Skeletal muscle cell (primary cell): Measurements from ENCODE around the gene BRF1.

Experiments
- DNase-seq: peaks from one replicate; pipeline ENCODE4 v3.0.0-alpha.2; 2010; ENCODE audit warnings: low read depth
- H3K4me3 ChIP-seq: 2 replicates; pipeline ENCODE4 v1.5.1; 2011; ENCODE audit warnings: low read depth, mild to moderate bottlenecking, control low read depth, low read length, moderate library complexity

BRF1 gene

DNA sequence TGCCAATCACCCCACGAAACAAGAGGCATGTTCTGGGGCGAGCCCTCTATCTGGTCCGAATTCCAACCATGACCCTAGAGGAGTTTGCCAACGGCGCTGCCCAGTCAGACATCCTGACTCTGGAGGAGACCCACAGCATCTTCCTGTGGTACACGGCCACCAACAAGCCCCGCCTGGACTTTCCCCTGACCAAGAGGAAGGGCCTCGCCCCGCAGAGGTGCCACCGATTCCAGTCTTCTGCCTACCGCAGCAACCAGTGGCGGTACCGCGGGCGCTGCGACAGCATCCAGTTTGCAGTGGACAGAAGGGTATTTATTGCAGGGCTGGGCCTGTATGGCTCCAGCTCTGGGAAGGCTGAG is 50.8 kb downstream of the BRF1 start:
- no peak for DNase-seq
- no peak overlapping the region for H3K4me3 ChIP-seq

DNA sequence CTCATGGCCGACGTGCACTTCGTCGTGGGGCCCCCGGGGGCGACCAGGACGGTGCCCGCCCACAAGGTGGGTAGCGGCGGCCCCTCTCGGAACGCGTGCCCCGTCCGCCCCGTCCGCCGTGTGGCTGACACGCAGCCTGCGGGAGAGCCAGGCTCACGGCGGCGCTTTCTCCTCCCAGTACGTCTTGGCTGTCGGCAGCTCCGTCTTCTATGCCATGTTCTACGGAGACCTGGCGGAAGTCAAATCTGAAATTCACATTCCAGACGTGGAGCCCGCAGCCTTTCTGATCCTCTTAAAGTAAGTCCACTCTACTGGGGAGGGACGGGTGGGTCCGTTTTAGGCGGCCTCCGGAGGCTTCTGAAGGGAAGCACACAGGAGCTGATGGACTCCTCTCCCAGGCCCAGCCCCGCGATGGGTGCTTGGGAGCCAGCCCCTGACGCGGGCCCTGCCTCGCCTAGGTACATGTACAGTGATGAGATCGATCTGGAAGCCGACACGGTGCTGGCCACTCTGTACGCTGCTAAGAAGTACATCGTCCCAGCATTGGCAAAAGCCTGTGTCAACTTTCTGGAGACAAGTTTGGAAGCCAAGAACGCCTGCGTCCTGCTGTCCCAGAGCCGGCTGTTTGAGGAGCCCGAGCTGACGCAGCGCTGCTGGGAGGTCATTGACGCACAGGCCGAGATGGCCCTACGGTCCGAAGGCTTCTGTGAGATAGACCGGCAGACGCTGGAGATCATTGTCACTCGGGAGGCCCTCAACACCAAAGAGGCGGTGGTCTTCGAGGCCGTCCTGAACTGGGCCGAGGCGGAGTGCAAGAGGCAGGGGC is 51.4 kb downstream of the BRF1 start:
- no peak for DNase-seq
- H3K4me3 ChIP-seq: peak overlapping the region; percentile 54

DNA sequence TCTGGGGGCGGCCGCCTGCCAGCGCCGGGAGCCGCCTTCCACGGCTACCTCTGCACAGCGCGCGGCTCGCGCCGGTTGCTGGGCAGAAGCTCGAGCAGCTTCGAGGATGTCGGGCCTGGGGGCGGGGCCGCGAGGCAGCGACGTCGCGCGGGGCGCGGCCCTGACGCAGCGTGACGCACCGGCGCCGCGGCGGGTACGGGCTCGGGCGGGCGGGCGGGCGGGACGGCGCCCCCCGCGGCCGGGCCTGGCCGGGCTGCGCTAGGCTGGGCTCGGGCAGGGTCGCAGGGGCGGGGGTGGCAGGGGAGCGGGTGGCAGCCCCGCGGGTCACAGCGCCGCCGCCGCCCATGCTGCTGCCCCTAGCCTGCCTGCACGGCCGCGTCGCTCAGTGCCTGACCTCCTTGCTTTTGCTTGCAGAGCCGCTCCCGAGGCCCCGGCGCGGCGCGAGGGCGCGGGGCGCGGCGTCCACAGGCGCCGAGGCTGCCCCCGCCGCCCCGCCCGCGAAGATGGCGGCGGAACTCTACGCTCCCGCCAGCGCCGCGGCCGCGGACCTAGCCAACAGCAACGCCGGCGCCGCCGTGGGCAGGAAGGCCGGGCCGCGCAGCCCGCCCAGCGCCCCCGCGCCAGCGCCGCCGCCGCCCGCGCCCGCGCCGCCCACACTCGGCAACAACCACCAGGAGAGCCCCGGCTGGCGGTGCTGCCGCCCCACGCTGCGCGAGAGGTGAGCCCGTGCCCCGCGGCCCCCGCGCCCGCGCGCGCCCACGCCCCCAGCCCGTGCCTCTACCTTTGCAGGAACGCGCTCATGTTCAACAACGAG is 52.2 kb downstream of the BRF1 start, which contains the start of gene BTBD6:
TSS of gene BTBD6 (plus strand) at position 166 of the 814 bp plus-strand sequence. CDS start at position 345, 179 bp downstream.
- peak within 1 kb of the TSS; percentile 54 for H3K4me3 ChIP-seq
- DNase-seq: peak; percentile 50

DNA sequence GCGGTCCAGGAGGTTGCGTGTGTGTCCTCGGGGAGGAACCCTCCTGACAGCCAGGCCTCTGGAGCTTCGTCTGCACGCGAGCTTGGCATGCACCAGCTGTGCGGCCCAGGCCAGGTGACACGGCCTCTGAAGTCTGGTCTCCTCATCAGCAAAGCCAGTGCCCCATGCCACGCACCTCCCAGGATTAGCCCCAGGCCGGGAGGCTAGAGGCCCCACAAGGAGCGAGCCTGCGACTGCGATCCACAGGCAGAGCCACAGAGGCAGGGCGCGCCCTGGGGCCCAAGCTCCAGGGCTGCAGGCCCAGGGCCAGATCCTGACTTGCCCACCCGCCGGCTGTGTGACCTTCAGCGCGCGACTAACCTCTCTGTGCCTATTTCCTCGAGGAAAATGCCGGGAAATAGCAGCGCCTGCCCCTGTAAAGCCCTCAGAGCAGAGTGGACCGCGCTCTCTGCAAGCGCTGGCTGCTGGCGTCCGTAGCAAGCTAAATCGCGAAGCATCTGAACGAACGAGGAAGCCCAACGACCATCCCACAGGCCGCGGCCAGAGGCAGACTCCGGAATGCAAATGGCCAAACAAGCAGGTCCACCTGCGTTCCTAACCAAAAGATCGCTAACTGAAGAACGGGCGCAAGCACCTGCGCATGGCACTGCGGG is 53.0 kb downstream of the BRF1 start:
- DNase-seq: no peak

DNA sequence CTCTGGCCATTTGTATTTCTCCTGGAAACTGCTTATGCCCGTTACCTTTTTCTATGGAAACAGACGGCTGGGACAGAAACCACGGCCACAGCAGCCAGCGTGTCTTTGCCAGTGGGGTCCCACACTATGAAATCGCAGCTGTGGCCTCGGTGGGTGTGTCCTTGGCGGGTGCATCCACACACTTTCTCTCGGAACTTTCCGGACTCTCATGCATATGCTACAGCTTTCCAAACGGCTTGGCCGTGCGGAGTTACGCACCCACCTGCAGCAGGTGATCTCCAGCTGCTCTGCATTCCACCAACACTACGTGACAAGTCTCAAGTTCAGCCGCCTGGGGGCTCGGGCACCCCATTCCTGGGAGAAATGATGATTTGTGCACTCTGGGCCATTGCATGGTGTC is 53.8 kb downstream of the BRF1 start:
- no peak overlapping the region for H3K4me3 ChIP-seq

More for the DNA sequence above, 53.0 kb downstream of the BRF1 start:
- peak overlapping the region; percentile 53 for H3K4me3 ChIP-seq

DNA sequence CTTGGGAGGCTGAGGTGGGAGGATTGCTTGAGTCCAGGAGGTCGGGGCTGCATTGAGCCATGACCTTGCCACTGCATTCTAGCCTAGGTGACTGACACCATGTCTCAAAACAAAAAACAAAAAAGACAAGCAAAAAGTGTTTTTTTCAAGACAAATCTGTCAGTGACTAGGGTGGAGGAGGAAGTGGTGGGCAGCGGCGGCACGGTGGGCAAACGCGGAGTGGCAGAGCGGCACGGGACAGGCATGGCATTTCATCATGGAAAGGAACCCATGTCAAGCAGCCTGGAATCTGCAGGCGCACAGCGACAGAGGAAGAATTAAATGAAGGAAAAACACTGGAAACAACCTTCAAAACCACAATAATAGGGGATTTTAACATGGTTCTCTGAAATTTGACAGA is 56.5 kb downstream of the BRF1 start:
- no peak for DNase-seq
- H3K4me3 ChIP-seq: no peak overlapping the region

More for the DNA sequence above, 53.8 kb downstream of the BRF1 start:
- DNase-seq: no peak

DNA sequence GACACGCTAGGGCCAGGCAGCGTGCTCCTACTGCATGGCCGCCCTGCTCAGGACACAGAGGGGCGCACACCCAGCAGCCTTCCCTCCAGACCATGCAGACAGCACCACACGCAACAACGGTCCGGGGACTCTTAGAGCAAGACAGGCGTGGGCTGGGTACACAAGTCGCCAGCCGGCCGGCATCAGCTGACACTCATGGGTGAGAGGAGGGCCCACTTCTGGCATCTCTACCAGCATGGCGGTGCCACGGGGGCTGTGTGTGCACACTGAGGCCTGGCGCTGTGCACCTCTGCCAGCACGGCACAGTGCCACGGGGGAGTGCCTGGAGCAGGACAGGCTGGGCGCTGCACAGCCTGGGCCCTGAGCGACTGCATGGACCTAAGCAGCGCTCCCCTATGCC is 59.2 kb downstream of the BRF1 start:
- no peak for DNase-seq
- H3K4me3 ChIP-seq: no peak overlapping the region

DNA sequence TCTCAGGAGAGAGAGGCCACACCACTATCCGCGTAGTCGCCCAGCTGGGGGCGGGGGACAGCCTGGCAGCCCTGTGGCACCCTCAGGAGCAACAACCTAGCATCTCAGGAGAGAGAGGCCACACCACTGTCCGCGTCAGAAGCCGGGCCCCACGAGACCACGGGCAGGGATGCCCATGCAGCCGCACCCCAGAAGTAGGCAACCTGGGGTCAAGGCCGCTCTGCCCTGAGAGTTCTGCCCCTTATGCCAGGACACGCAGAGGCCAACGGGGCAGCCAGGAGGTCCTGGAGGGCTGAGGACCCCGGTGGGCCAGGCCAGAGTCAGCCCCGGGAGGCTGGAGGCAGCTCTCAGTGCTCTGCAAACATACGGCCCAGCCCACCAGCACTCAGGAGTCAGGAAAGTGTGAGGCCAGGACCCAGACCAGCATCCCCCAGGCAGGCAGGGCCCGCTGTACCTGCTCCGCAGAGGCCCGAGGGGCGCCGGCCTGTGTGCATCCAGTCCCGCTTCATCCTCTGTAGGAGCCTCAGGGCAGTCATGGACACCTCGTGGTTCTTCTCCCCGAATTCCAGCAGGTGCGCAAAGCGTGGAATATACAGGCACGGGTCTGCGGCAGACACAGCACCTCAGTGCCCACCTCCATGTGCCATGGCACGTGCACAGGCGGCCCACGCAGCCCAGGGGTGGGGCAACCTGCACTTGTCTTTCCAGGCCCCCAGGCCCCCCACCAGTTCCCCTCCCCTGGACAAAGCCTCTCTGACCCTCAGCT is 59.8 kb downstream of the BRF1 start:
- H3K4me3 ChIP-seq: no peak overlapping the region
- no peak for DNase-seq

DNA sequence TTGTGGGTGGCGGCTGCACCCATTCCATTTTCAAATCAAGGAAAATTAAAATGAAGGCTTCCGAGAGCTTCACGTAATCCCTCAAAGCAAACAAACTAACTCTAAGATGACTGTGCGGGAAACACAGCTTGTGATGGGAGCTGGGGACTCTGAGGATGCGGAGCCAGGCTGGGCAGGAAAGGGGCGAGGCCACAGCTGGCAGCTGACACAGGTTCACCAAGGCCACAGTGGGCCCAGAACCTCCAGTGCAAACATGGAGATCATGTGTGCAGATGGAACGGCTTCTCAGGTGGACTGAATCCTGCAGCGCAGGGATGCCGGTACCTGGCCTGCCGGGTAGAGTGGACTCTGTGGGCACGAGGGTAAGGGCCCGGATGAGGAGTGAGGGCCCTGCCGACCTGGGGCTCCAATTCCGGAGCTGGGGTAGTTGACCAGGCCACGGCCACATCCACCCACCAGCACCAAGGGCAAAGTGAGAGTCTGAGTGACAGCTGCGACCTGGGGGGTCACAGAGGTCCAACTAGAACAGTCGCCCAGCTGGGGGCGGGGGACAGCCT is 71.6 kb downstream of the BRF1 start:
- H3K4me3 ChIP-seq: no peak overlapping the region
- no peak for DNase-seq

DNA sequence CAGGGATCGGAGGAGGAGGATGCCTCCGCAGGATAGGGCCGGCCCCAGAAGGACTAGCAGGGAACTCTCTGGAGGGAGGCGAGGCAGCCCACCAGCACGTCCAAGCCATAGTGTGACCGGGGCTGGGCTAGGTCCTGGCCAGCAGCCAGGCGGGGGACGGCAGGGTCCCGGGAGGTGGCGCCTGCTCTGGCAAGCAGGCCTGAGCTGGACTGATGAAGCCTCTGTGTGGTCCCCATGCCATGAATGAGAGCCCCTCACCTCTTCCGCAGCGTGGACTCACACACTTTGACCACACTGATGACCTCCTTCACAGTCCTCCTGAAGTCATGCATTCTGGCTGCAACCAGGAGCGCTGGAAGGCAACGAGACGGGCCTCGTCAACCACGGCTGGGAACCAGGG is 72.2 kb downstream of the BRF1 start:
- no peak for DNase-seq
- H3K4me3 ChIP-seq: no peak overlapping the region

DNA sequence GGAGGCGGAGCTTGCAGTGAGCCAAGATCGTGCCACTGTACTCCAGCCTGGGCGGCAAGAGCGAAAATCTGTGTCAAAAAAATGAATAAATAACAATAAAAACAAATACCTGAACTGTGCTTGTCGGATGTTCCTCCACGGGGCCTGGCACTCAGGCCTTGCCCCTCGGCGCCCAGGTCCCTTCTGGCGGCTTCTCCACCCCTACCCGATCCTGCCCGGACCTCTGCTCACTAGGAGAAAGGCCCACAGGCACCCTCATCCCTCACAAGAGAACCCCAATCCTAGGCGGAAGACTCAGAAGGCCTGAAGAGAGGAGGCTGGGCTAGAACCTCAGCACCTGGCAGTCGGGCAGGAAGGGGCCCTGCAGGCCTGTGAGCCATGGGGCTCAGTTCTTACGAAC is 73.5 kb downstream of the BRF1 start:
- no peak for DNase-seq
- no peak overlapping the region for H3K4me3 ChIP-seq

DNA sequence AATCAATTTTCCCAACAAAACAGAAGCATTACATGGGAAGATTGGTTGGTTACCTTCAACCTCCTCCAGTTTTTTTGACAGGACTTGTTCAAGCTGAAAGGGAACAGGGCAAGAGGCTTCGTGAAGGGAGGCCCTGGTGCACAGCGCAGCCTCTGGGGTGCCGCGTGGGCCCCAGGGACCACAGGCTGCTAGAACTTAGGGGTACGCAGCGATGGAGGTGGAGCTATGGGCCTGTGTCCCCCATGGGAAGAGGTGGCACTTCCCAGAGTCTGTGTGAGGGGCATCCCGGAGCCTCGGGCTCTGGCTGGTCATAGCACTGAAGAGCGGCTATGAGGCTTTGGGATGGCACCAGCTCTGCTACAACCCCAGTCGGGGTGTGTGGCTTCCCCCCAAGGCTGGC is 74.6 kb downstream of the BRF1 start:
- DNase-seq: no peak
- H3K4me3 ChIP-seq: no peak overlapping the region

DNA sequence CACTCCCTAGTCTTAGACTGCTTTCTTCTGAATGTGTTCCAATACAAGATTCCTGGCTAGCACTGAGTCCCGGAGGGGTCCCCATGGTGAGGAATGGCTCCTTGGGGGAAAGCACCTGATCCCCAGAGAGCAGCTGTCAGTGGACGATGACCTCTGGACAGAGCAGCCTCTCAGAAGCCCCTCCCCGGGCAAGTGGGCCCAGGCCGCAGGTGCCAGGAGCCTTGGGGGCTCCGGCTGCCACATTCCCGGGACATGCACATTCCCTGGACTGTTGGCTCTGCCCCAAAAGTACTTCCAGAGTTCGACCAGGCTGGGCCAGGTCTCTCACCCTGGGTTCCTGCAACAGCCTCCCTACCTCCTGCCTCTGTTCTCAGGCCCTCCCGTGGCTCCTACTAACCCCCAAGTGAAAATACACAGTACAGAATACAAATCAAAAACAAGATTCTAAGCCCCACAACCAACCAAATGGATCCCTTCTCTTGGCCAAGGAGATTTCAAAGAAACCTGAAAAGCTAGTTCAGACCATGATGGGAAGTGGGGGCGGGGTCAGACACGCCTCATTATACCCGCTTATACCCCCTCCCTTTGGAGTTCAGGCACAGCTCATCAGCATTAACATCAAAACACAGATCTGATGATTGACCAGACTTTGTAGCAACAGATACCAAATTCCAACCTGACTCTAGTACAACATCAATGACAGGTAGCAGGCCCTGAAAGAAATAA is 75.8 kb downstream of the BRF1 start:
- no peak for DNase-seq
- no peak overlapping the region for H3K4me3 ChIP-seq

DNA sequence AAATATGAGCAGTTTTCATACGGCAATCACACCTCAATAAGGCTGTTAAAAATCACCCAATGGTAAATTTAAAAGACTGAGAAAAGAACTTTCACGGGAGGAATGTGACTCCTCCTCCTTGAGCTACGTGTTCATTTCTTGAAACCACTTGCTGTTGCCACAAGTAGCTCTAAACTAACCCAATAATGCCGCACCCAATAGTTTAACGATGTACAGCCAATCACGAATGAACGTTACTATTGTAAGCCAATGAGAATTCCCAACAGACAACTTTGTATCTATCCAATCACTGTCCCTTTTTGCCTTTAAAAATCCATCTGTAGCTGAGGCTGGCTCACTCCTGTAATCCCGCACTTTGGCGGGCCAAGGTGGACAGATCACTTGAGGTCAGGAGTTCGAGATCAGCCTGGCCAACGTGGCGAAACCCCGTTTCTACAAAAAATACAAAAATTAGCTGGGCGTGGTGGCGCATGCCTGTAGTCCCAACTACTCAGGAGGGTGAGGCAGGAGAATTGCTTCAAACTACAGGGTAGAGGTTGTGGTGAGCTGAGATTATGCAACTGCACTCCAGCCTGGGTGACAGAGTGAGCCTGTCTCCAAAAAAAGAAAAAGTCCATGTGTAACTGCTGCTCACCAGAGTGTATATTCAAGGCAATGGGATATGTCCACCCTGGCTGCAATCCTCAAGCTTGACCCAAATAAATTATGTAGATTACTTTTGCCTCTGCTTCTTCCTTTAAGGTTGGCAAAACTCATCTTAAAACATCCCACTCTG is 76.8 kb downstream of the BRF1 start:
- DNase-seq: no peak
- H3K4me3 ChIP-seq: no peak overlapping the region

DNA sequence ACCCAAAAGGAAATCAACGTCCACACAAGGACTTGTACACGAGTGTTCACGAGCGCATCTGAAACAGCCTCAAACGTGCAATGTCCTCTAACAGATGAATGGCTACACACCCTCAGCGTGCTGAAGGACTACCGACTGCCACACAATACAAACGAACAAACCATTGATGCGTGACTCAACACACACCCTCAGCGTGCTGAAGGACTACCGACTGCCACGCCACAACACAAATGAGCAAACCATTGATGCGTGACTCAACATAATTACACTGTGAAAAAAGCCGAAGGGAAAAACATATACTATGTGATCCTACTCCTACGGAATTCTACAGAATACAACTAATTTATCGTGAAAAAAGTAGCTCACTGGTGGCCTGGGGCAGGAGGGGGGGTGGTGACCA is 77.5 kb downstream of the BRF1 start:
- no peak overlapping the region for H3K4me3 ChIP-seq
- no peak for DNase-seq

DNA sequence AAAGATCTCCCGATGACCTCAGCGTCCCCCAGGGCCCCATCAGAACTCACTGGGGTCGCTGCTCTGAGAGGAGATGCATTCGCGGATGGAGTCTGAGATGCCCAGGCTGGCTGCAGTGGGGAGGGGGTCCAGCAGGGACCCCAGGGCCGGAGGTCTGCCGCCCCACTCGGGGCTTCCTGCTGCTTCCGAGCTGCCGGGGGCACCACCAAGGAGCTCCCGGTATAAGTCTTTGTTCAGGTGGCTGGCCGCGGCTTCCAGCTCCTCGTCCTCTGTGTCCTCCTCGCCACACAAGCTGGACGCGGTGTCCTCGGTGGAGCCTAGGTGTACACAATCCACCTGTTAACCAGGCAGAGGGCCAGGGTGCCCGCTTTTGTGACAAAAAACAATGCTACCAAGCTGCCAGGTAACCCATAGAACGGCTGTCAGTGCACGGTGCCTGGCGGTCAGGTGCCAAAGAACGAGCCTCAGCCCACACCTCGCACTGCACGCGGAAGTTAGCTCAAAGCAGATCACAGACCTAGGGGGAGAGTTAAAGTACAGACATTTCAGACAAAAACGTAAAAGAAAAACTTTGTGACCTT is 79.1 kb downstream of the BRF1 start:
- DNase-seq: no peak
- no peak overlapping the region for H3K4me3 ChIP-seq

DNA sequence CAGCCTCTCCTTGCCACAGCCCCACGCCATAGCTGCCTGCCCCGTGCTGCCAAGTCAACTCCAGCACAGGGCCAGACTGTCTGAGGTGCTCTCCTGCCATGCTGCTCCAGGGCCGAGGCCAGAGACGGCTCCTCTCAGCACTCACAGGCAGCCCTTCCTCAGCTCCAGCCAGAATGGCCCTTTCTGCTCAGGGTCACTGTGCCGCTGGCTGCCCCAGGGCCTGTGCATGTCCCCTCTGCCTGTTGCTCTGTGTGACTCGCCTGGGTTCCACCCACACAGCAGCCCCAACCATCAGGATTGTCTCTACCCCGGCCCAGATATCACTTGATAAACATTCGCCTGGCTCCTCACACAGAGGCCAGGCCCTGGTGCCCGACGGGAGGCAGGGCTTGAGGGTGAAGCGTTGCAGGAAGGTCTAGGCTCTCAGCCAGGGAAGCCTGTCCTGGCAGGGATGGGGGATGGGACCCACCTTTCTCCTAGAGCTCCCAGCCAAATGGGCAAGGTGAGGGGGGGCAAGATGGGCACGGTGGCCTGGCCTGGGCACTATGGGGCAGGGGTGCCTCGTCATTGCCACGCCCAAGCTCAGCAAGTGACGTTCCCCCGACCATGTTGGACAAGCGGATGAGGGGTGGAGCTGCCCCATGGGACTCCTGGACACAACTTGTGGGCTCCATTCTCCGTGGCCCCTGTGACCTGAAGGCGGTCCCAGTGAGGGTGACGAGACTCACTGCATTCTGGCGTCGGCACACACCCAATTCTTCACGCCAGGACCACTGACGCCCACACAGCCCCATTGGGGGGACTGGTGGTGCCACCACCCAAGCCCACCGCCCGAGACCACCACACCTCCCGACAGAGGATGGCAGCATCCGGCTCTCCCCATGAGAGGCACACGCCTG is 79.9 kb downstream of the BRF1 start:
- DNase-seq: no peak
- no peak overlapping the region for H3K4me3 ChIP-seq
